SU-DHL-6 (cell line): ENCODE data around the gene AMMECR1.

ENCODE experiments used
- H2AFZ ChIP-seq: fragments of 200-600 bp; sonication (generic); 2 replicates; pipeline ENCODE4 v1.6.1; 2014; ENCODE audit warnings: low read depth, mild to moderate bottlenecking, moderate library complexity, mixed read lengths, antibody characterized with exemption, low read length; ENCODE audit not compliant: severe bottlenecking
- H3F3A ChIP-seq: fragments of 200-600 bp; shearing (Covaris generic); 2 replicates; pipeline ENCODE4 v1.6.0; 2016; ENCODE audit warnings: antibody characterized with exemption, mild to moderate bottlenecking; ENCODE audit not compliant: insufficient read depth
- H3K27ac ChIP-seq: fragments of 200-600 bp; sonication (generic); 2 replicates; pipeline ENCODE4 v1.5.1; 2016; ENCODE audit warnings: low read depth, mild to moderate bottlenecking, low read length, moderate library complexity, mixed read lengths
- H3K27me3 ChIP-seq: fragments of 200-600 bp; sonication (generic), shearing (Covaris generic); 2 replicates; pipeline ENCODE4 v1.6.0; 2014; ENCODE audit warnings: mild to moderate bottlenecking, low read length
- H3K36me3 ChIP-seq: fragments of 200-600 bp; sonication (generic); 2 replicates; pipeline ENCODE4 v1.6.1; 2014; ENCODE audit warnings: mild to moderate bottlenecking, low read length, mixed read lengths
- H3K4me2 ChIP-seq: fragments of 300-600, 200-600 bp; shearing (Covaris generic), sonication (generic); 2 replicates; pipeline ENCODE4 v1.6.0; 2014; ENCODE audit warnings: low read length, low read depth, mild to moderate bottlenecking; ENCODE audit not compliant: poor library complexity, severe bottlenecking
- H3K4me3 ChIP-seq: fragments of 200-600 bp; sonication (generic); 2 replicates; pipeline ENCODE4 v1.5.1; 2014; ENCODE audit warnings: antibody characterized with exemption, low read length, mild to moderate bottlenecking, mixed read lengths; ENCODE audit not compliant: insufficient read depth, poor library complexity, severe bottlenecking
- H3K79me2 ChIP-seq: fragments of 200-600 bp; sonication (generic); 2 replicates; pipeline ENCODE4 v1.6.1; 2014; ENCODE audit warnings: mild to moderate bottlenecking, low read length, moderate library complexity; ENCODE audit not compliant: insufficient read depth
- H3K9ac ChIP-seq: fragments of 200-600 bp; sonication (generic); 2 replicates; pipeline ENCODE4 v1.7.0; 2014; ENCODE audit warnings: mild to moderate bottlenecking, low read length
- H3K9me2 ChIP-seq: fragments of 200-600 bp; sonication (generic); replicated peaks from 2 replicates; pipeline ENCODE4 v1.6.1; 2014; ENCODE audit warnings: low read length; ENCODE audit not compliant: insufficient read depth
- H3K9me3 ChIP-seq: fragments of 200-600 bp; sonication (generic); 2 replicates; pipeline ENCODE4 v1.6.1; 2014; ENCODE audit warnings: low read length, mixed read lengths; ENCODE audit not compliant: insufficient read depth
- H4K20me1 ChIP-seq: fragments of 200-600 bp; sonication (generic); 2 replicates; pipeline ENCODE4 v1.6.1; 2014; ENCODE audit warnings: low read depth, mild to moderate bottlenecking, antibody characterized with exemption, low read length, moderate library complexity, mixed read lengths
- EZH2phosphoT487 ChIP-seq: fragments of 200-600 bp; sonication (generic), shearing (Covaris generic); conservative IDR thresholded peaks from 2 replicates; pipeline ENCODE4 v1.6.1; 2018; ENCODE audit warnings: mild to moderate bottlenecking, antibody characterized with exemption, low read length, moderate library complexity, mixed read lengths
- TF ChIP-seq, protein P1 (sequence below): fragments of 200-600 bp; sonication (generic); IDR thresholded peaks from one replicate; pipeline ENCODE4 v1.5.1; 2017; ENCODE audit warnings: antibody characterized with exemption, mild to moderate bottlenecking, low read length, moderate library complexity; ENCODE audit not compliant: insufficient read depth, poor library complexity, severe bottlenecking

AMMECR1 gene

GRCh38 chrX:110145311-110145710, 172.6 kb downstream of the AMMECR1 start:
- Histone ChIP-seq H3F3A (no peaks in the 10 kb centered on the region), H3K36me3 (no peaks in the 10 kb centered on the region), H3K4me3 (no peak overlapping the region), H3K4me2 (no peak overlapping the region), H3K9ac (no peak overlapping the region), H3K9me2 (no peaks in the 10 kb centered on the region), H4K20me1 (no peaks in the 10 kb centered on the region), H3K27ac (no peak overlapping the region), H2AFZ (no peak overlapping the region), H3K27me3 (no peaks in the 10 kb centered on the region), H3K79me2 (no peaks in the 10 kb centered on the region), H3K9me3 (no peaks in the 10 kb centered on the region)
- TF ChIP-seq, protein P1, sequence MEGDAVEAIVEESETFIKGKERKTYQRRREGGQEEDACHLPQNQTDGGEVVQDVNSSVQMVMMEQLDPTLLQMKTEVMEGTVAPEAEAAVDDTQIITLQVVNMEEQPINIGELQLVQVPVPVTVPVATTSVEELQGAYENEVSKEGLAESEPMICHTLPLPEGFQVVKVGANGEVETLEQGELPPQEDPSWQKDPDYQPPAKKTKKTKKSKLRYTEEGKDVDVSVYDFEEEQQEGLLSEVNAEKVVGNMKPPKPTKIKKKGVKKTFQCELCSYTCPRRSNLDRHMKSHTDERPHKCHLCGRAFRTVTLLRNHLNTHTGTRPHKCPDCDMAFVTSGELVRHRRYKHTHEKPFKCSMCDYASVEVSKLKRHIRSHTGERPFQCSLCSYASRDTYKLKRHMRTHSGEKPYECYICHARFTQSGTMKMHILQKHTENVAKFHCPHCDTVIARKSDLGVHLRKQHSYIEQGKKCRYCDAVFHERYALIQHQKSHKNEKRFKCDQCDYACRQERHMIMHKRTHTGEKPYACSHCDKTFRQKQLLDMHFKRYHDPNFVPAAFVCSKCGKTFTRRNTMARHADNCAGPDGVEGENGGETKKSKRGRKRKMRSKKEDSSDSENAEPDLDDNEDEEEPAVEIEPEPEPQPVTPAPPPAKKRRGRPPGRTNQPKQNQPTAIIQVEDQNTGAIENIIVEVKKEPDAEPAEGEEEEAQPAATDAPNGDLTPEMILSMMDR: no peak
- TF ChIP-seq EZH2phosphoT487: no peak
